Measurements from ENCODE around the gene FBXL12.

The FBXL12 gene

GRCh38 chr19:9818734-9819595 is at the start of gene FBXL12:
TSS of gene FBXL12 (minus strand) at chr19:9819079. CDS start at chr19:9818813, 266 bp downstream.
- H3K79me2 ChIP-seq (ENCODE audit: low read length) = peaks cover 32% of the 10 kb centered on the region
- H3K36me3 ChIP-seq (replicated peaks; ENCODE audit: low read depth, low read length) = peaks cover 18% of the 10 kb centered on the region
- H4K20me1 ChIP-seq (ENCODE audit: insufficient read depth, low read length) = no peaks in the 10 kb centered on the region
- H3K4me3 ChIP-seq (ENCODE audit: low read length) = peak within 1 kb of the TSS; percentile 85
- TF ChIP-seq EZH2phosphoT487 (IDR thresholded peaks at IDR 0.05; ENCODE audit: low read depth) = no peak
- TF ChIP-seq CTCF (IDR thresholded peaks at IDR 0.05; ENCODE audit: low read depth, low read length) = no peak
- H3K9ac ChIP-seq (ENCODE audit: low read length) = peak within 1 kb of the TSS; percentile 85
- peaks cover 12% of the 10 kb centered on the region for H3K4me1 ChIP-seq (ENCODE audit: low read length)
- H3K27ac ChIP-seq (ENCODE audit: low read length) = peak within 1 kb of the TSS; percentile 78
- H3K9me3 ChIP-seq (ENCODE audit: insufficient read depth, low read length) = 0 out of 2 replicates have a peak, but pooled peaks cover 3% of the 10 kb centered on the region
- H3K4me2 ChIP-seq (ENCODE audit: low read length) = peak within 1 kb of the TSS; percentile 83
- peak within 1 kb of the TSS; percentile 87 for H2AFZ ChIP-seq (ENCODE audit: low read depth, low read length)
- H3K27me3 ChIP-seq (ENCODE audit: low read depth, low read length) = no peaks in the 10 kb centered on the region

- H3K4me2 ChIP-seq (ENCODE audit: low read length) = peak overlapping the region; percentile 27; the same call in 1 of the 2 replicates
- H3K27ac ChIP-seq (ENCODE audit: low read length) = no peak overlapping the region
Measured at GRCh38 chr19:9865732-9866501, 47.0 kb upstream of the FBXL12 start.

GRCh38 chr19:9863759-9864158 is 44.9 kb upstream of the FBXL12 start:
- H4K20me1 ChIP-seq (ENCODE audit: insufficient read depth, low read length) = no peaks in the 10 kb centered on the region
- peaks cover 19% of the 10 kb centered on the region for H3K27me3 ChIP-seq (ENCODE audit: low read depth, low read length)
- H3K9ac ChIP-seq (ENCODE audit: low read length) = no peak overlapping the region
- no peak overlapping the region for H2AFZ ChIP-seq (ENCODE audit: low read depth, low read length)
- H3K9me3 ChIP-seq (ENCODE audit: insufficient read depth, low read length) = no peaks in the 10 kb centered on the region
- no peaks in the 10 kb centered on the region for H3K36me3 ChIP-seq (replicated peaks; ENCODE audit: low read depth, low read length)
- H3K4me2 ChIP-seq (ENCODE audit: low read length) = no peak overlapping the region
- no peak overlapping the region for H3K4me3 ChIP-seq (ENCODE audit: low read length)
- H3K27ac ChIP-seq (ENCODE audit: low read length) = no peak overlapping the region
- H3K4me1 ChIP-seq (ENCODE audit: low read length) = peaks cover 19% of the 10 kb centered on the region
- TF ChIP-seq CTCF (IDR thresholded peaks at IDR 0.05; ENCODE audit: low read depth, low read length) (no peak), EZH2phosphoT487 (IDR thresholded peaks at IDR 0.05; ENCODE audit: low read depth) (no peak)
- no peaks in the 10 kb centered on the region for H3K79me2 ChIP-seq (ENCODE audit: low read length)

More at GRCh38 chr19:9865732-9866501, 47.0 kb upstream of the FBXL12 start:
- Histone ChIP-seq H3K4me1 (ENCODE audit: low read length) (peaks cover 16% of the 10 kb centered on the region), H3K4me3 (ENCODE audit: low read length) (no peak overlapping the region), H3K27me3 (ENCODE audit: low read depth, low read length) (peaks cover 23% of the 10 kb centered on the region), H2AFZ (ENCODE audit: low read depth, low read length) (no peak overlapping the region), H3K36me3 (replicated peaks; ENCODE audit: low read depth, low read length) (no peaks in the 10 kb centered on the region), H3K79me2 (ENCODE audit: low read length) (no peaks in the 10 kb centered on the region), H3K9me3 (ENCODE audit: insufficient read depth, low read length) (no peaks in the 10 kb centered on the region), H3K9ac (ENCODE audit: low read length) (no peak overlapping the region), H4K20me1 (ENCODE audit: insufficient read depth, low read length) (no peaks in the 10 kb centered on the region)
- no peak for TF ChIP-seq EZH2phosphoT487 (IDR thresholded peaks at IDR 0.05; ENCODE audit: low read depth)
- no peak for TF ChIP-seq CTCF (IDR thresholded peaks at IDR 0.05; ENCODE audit: low read depth, low read length)

- Histone ChIP-seq H3K4me2 (ENCODE audit: low read length) (no peak overlapping the region), H3K9me3 (ENCODE audit: insufficient read depth, low read length) (no peaks in the 10 kb centered on the region), H2AFZ (ENCODE audit: low read depth, low read length) (no peak overlapping the region), H3K27me3 (ENCODE audit: low read depth, low read length) (peaks cover 14% of the 10 kb centered on the region), H3K4me3 (ENCODE audit: low read length) (no peak overlapping the region), H3K4me1 (ENCODE audit: low read length) (peaks cover 21% of the 10 kb centered on the region), H3K9ac (ENCODE audit: low read length) (no peak overlapping the region), H3K27ac (ENCODE audit: low read length) (no peak overlapping the region), H3K36me3 (replicated peaks; ENCODE audit: low read depth, low read length) (no peaks in the 10 kb centered on the region), H4K20me1 (ENCODE audit: insufficient read depth, low read length) (no peaks in the 10 kb centered on the region), H3K79me2 (ENCODE audit: low read length) (no peaks in the 10 kb centered on the region)
- TF ChIP-seq CTCF (IDR thresholded peaks at IDR 0.05; ENCODE audit: low read depth, low read length) (no peak), EZH2phosphoT487 (IDR thresholded peaks at IDR 0.05; ENCODE audit: low read depth) (no peak)
Measured at GRCh38 chr19:9862938-9863337, 44.1 kb upstream of the FBXL12 start.

All from OCI-LY3 (cell line).